NT2/D1 (cell line): Measurements from ENCODE around the gene SOCS6.

ENCODE experiments used
- YY1 ChIP-seq: IDR thresholded peaks from 2 replicates; pipeline ENCODE4 v1.6.1; 2011; ENCODE audit not compliant: insufficient read length, insufficient read depth
- ZNF274 ChIP-seq: IDR thresholded peaks from 2 replicates; pipeline ENCODE4 v1.6.1; 2011; ENCODE audit warnings: mild to moderate bottlenecking, low read depth, low read length

GRCh38 chr18:70376914-70377258, 88.0 kb downstream of the SOCS6 start:
- no peak for TF ChIP-seq YY1
- TF ChIP-seq ZNF274, result no peak
